Activated CD4-positive, alpha-beta memory T cell treated with anti-CD3 and anti-CD28 coated beads, Interleukin-2, amount 10 ng/mL, durations not matched to agents 7 days and 5 days (primary cell): ENCODE measurements around the gene PLEKHG3. TPM values are rescaled to one million over a fixed set of nuclear protein-coding genes. Genes with fewer than 3 reads are reported as not detected.

Experiments used
- CTCF ChIA-PET: fragments of 350-600 bp; sonication (Branson Sonifier 250); formaldehyde crosslinking; loops from one replicate; lab custom pipeline; 2021; ENCODE audit warnings: antibody characterized with exemption, inconsistent platforms; lab: Charles Lee
- POLR2A ChIA-PET: fragments of 350-600 bp; sonication (Branson Sonifier 250); formaldehyde crosslinking; loops from one replicate; lab custom pipeline; 2021; ENCODE audit warnings: antibody characterized with exemption; lab: Charles Lee
- DNase-seq: peaks from one replicate; pipeline ENCODE4 v3.0.0-alpha.2; 2020
- H3K27ac Mint-ChIP-seq: one replicate; pipeline ENCODE4 v1.8.0; 2021; ENCODE audit warnings: mild to moderate bottlenecking, mixed read lengths
- H3K27me3 Mint-ChIP-seq: one replicate; pipeline ENCODE4 v1.8.0; 2021; ENCODE audit warnings: mixed read lengths
- H3K36me3 Mint-ChIP-seq: one replicate; pipeline ENCODE4 v1.8.0; 2021; ENCODE audit warnings: low read depth, mixed read lengths
- H3K4me1 Mint-ChIP-seq: one replicate; pipeline ENCODE4 v1.8.0; 2021; ENCODE audit warnings: mixed read lengths
- H3K4me3 Mint-ChIP-seq: one replicate; pipeline ENCODE4 v1.8.0; 2021; ENCODE audit warnings: mild to moderate bottlenecking, mixed read lengths
- H3K9me3 Mint-ChIP-seq: one replicate; pipeline ENCODE4 v1.8.0; 2021; ENCODE audit warnings: mixed read lengths
- total RNA-seq, 2 experiments: library from RNA; stranded (reverse); gene quantifications; one replicate each; pipeline ENCODE4 v1.2.3, GENCODE V29; 2021

The PLEKHG3 gene
- total RNA-seq, 2 experiments from 2014 or later, result 126 to 133 TPM

DNA sequence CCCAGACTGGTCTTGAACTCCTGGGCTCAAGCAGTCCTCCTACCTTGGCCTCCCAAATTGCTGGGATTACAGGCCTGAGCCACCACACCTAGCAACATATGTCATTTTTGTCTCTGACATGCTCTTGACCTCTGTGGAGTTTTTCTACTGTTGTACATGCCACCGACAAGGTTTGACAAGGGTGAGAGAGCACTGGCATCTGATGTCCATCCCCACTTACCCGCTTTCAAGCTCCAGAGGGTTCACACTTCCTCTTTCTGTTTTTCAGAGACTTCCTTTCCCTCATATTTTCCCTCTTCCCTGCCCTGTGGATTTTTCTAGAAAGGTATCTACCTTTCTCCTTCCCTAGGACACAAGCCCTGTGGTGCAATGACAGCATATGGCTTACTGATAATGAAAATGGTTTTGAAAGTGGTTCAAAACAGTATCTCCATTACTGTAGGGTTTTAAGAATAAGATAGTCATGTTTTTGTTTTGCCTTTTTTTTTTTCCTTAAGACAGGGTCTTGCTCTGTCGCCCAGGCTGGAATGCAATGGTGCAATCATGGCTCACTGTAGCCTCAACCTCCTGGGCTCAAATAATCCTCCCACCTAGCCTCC lies 27.7 kb upstream of the PLEKHG3 start:
- Mint-ChIP-seq H3K9me3 (peaks cover 8% of the 10 kb centered on the region), H3K27ac (peak overlapping the region; percentile 50), H3K4me1 (peaks cover 79% of the 10 kb centered on the region), H3K27me3 (no peaks in the 10 kb centered on the region), H3K36me3 (peaks cover 32% of the 10 kb centered on the region), H3K4me3 (no peak overlapping the region)
- DNase-seq, result no peak
- CTCF ChIA-PET, result interaction anchor here (0.7 kb wide), 1 partner anchor 7 kb away, joined by 3 read pairs; no protein-coding TSS in a partner anchor
- POLR2A ChIA-PET, result interaction anchor here (1.0 to 5.7 kb wide), 4 partner anchors 12 to 47 kb away, joined by 3 to 64 read pairs (median 6); partner anchors contain the start of gene PLEKHG3

DNA sequence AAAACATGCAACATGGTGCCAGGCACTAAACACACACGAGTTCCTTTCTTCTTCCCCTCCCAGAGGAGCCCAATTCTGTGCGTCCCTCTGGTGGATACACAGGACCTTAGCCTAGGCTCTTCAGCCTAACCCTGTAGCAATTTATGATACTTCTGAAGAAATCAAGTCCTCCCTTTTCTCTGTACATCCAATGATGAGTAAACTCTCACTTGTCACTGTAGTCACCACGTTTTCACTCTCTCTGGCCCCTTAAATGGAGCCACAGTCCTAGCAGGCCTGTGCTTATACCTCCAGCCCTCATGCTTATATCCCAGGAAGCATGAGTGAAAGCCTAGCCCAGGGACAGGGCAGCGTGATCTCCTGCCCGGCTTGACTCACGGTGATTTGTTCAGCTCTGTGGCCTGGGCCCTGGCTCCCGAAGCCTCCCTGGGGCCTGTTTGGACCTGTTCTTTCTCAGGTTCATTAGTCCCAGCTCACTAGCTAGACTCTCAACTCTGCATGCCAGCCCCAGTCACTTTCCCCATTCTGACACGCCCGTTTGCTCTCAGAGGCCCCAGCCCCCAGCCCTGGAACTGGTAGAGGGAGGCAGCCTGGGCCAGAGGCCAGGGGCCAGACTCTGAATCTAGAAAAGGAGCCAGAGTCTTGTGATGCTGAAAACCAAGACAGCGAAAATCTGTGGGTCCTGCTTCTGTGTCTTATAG lies 24.1 kb upstream of the PLEKHG3 start:
- DNase-seq, result no peak
- H3K4me3 Mint-ChIP-seq, result no peak overlapping the region
- peaks cover 50% of the 10 kb centered on the region for H3K4me1 Mint-ChIP-seq
- no peaks in the 10 kb centered on the region for H3K9me3 Mint-ChIP-seq
- ChIA-PET POLR2A (interaction anchor here (0.8 to 1.7 kb wide), 4 partner anchors 8 to 70 kb away, joined by 3 to 7 read pairs (median 4); no protein-coding TSS in a partner anchor), CTCF (interaction anchor here (1.0 to 1.3 kb wide), 4 partner anchors 16 to 66 kb away, joined by 3 to 4 read pairs (median 3); no protein-coding TSS in a partner anchor)
- peaks cover 14% of the 10 kb centered on the region for H3K36me3 Mint-ChIP-seq
- H3K27me3 Mint-ChIP-seq, result no peaks in the 10 kb centered on the region
- no peak overlapping the region for H3K27ac Mint-ChIP-seq

DNA sequence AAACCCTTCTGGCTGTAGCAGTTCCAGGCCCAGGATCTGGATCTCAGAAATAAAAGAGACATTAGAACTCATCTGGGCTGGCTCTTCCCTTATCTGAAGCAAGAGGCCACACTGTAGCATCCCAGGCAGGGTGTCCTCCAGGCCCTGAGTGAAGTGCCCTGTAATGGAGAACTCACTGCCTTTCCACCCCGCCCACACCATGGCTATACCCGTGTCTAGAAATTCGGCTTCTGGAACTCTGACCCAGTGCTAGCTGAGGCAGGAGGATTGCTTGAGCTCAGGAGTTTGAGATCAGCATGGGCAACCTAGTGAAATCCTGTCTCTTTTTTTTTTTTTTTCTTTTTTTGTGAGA lies 23.5 kb upstream of the PLEKHG3 start:
- POLR2A ChIA-PET, result interaction anchor here (1.7 kb wide), 2 partner anchors 8 to 15 kb away, joined by 5 to 7 read pairs; no protein-coding TSS in a partner anchor

DNA sequence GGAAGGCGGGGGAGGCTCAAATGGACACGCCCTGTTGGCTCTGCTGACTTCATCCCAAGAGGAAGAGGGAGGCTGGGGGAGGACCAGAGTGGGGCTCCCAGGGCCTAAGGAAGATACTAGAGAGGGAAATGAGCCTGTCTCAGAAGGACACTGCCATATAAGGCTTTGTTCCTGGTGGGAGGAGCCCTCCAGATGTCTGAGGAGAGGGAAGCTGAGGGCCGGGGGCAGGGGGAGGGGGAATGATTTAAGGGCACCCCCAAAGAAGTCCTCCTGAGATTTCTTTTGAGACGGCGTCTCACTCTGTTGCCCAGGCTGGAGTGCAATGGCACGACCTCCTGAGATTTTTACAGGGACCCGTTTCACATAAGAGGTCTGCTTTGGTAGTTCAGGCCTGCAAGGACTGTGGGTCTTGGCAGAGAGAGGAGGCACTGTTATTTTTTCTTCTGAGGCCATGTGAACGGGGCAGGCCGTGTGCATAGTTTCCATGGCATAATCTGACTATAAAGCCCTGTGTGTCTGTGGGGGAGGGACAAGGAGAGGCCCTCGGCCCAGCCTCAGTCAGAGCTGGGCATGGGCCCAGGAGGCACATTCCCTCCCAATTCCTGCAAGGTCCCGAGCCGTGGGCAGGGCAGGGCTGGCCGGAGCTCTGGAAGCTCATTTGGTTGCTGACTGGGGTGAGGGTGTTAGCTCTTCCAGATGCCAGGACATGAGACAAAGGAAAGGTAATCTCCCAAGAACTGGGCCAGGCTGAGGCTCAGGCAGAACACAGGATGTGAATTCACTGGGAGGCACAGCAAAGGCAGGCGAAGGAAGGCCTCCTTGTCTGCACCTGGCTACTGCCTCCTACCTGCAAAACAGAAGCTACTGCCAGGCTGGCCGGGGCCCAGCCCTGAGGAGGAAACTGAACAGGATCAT lies 22.2 kb upstream of the PLEKHG3 start:
- Mint-ChIP-seq H3K9me3 (no peaks in the 10 kb centered on the region), H3K4me1 (peaks cover 38% of the 10 kb centered on the region), H3K36me3 (peaks cover 5% of the 10 kb centered on the region), H3K27me3 (no peaks in the 10 kb centered on the region), H3K27ac (no peak overlapping the region), H3K4me3 (no peak overlapping the region)
- POLR2A ChIA-PET, result interaction anchor here (0.9 to 1.4 kb wide), 3 partner anchors 8 to 77 kb away, joined by 3 to 4 read pairs (median 4); no protein-coding TSS in a partner anchor
- no peak for DNase-seq
- CTCF ChIA-PET, result interaction anchor here (1.2 kb wide), 1 partner anchor 82 kb away, joined by 3 read pairs; no protein-coding TSS in a partner anchor

More for the DNA sequence above, 23.5 kb upstream of the PLEKHG3 start:
- no peaks in the 10 kb centered on the region for H3K27me3 Mint-ChIP-seq
- CTCF ChIA-PET, result no interaction called here
- no peak for DNase-seq
- no peak overlapping the region for H3K4me3 Mint-ChIP-seq
- peaks cover 9% of the 10 kb centered on the region for H3K36me3 Mint-ChIP-seq
- H3K27ac Mint-ChIP-seq, result no peak overlapping the region
- H3K9me3 Mint-ChIP-seq, result no peaks in the 10 kb centered on the region
- peaks cover 46% of the 10 kb centered on the region for H3K4me1 Mint-ChIP-seq

DNA sequence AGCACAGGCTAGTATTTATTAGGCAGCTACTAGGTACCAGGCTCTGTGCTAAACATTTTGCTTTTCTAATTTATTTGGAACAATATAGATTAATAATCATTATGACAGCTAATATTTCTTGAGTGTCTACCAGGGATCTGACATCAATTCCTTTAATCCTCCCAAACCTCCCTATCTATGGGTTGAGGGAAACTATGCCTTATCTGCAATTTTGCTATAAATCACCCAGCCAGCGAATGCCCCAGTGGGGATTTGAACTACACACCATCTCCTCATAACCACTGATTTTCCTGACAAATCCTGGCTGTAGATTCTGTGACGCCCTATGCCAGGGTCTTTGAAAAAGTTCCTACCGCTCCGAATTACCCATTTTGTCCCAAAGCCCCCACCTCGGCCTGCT lies 21.4 kb upstream of the PLEKHG3 start:
- ChIA-PET POLR2A (interaction anchor here (0.9 to 1.2 kb wide), 2 partner anchors 9 to 15 kb away, joined by 3 to 4 read pairs; no protein-coding TSS in a partner anchor), CTCF (interaction anchor here (1.2 kb wide), 1 partner anchor 82 kb away, joined by 3 read pairs; no protein-coding TSS in a partner anchor)
- Mint-ChIP-seq H3K36me3 (no peaks in the 10 kb centered on the region), H3K27ac (no peak overlapping the region), H3K4me3 (no peak overlapping the region), H3K27me3 (no peaks in the 10 kb centered on the region), H3K9me3 (no peaks in the 10 kb centered on the region), H3K4me1 (peaks cover 37% of the 10 kb centered on the region)
- no peak for DNase-seq

DNA sequence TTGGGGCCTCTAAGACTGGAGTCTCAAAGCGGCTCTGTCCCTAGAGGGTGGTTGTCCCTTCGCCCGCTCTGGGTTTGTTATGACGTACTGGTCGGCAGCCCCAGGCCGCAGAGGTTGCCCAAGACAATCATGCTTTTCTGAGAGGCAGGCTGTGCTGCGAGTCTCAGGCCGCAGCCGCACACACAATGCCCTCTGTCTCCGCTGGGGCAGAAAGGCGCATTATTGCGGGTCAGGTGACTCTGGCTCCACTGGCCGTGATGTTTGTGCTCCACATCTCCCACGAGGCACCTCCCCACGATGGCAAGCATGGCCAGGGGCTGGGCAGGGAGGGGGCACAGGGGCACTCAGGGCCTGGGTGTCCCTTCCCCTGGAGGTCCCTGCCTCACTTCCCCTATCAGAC lies 21.0 kb upstream of the PLEKHG3 start:
- ChIA-PET POLR2A (interaction anchor here (0.9 kb wide), 1 partner anchor 10 kb away, joined by 3 read pairs; no protein-coding TSS in a partner anchor), CTCF (interaction anchor here (0.6 kb wide), 1 partner anchor 7 kb away, joined by 3 read pairs; no protein-coding TSS in a partner anchor)
- no peak overlapping the region for H3K4me3 Mint-ChIP-seq
- H3K27ac Mint-ChIP-seq, result no peak overlapping the region
- H3K36me3 Mint-ChIP-seq, result no peaks in the 10 kb centered on the region
- peaks cover 41% of the 10 kb centered on the region for H3K4me1 Mint-ChIP-seq
- H3K27me3 Mint-ChIP-seq, result no peaks in the 10 kb centered on the region
- no peak for DNase-seq
- no peaks in the 10 kb centered on the region for H3K9me3 Mint-ChIP-seq

DNA sequence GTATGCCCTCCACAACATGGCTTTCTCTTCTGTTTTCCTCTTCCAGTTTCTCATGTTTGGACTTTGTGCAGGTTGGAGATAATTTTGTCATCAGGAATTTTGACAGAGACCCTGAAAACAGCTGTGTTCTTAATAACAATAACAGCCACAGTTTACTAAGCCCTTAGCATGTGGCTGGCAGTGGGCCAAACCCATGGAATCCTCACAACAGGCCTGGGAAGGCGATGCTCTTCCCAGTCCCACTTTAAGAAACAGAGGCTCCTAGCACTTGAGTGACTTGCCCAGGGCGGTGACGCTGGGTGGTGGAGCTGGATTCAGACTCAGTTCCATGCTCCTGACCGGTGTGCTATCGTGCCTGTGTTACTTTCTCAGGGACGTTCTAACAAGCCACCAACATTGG lies 20.1 kb upstream of the PLEKHG3 start:
- CTCF ChIA-PET, result interaction anchor here (1.1 kb wide), 1 partner anchor 208 kb away, joined by 3 read pairs; no protein-coding TSS in a partner anchor
- POLR2A ChIA-PET, result no interaction called here
- H3K4me1 Mint-ChIP-seq, result peaks cover 44% of the 10 kb centered on the region
- no peaks in the 10 kb centered on the region for H3K36me3 Mint-ChIP-seq
- DNase-seq, result no peak
- H3K9me3 Mint-ChIP-seq, result no peaks in the 10 kb centered on the region
- no peak overlapping the region for H3K4me3 Mint-ChIP-seq
- no peak overlapping the region for H3K27ac Mint-ChIP-seq
- no peaks in the 10 kb centered on the region for H3K27me3 Mint-ChIP-seq

DNA sequence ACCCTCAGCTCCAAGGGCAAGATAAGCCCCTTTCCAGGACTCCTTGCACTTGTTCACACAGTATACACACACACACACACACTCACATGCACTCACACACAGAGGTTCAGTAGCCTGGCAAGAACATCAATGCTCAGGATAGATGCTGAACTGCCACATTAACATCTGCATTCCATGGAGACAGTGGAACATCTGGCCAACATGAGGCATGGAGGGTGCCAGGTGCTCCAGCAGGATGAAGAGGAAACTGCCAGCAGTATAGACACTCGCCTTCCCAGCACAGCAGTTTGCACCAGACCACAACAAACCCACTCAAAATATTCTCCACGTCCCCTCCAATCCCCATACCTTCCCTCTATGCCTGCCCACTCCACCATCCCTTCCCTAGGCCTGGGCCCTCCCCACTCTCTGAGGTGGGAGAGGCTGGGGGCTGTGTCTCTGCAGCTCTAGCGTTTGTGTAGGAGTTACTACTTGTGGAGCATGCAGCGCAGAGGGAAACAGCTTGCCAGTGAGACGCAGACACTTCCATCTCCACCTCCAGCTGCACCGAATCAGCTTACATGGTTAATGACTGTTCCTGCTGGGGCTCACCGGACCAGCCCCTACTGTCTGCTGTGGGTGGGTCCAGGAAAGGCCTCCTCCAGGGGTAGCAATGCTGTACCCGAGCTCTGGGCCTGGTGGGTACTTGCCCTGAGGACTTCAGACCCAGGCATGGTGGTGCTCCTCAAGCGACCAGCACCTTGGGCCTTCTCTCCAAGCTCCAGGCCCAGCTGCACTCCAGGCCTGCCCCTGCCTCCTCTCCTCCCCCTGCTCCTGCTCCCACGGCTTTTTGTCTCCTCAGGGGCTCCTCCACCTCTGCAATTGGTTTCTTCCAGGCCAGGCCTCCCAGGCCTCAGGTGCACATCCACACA lies 18.6 kb upstream of the PLEKHG3 start:
- Mint-ChIP-seq H3K27me3 (no peaks in the 10 kb centered on the region), H3K4me3 (no peak overlapping the region), H3K27ac (no peak overlapping the region), H3K36me3 (no peaks in the 10 kb centered on the region), H3K4me1 (peaks cover 42% of the 10 kb centered on the region), H3K9me3 (no peaks in the 10 kb centered on the region)
- ChIA-PET CTCF (interaction anchor here (1.1 kb wide), 2 partner anchors 13 to 206 kb away, joined by 3 read pairs; no protein-coding TSS in a partner anchor), POLR2A (interaction anchor here (1.1 kb wide), 1 partner anchor 70 kb away, joined by 3 read pairs; no protein-coding TSS in a partner anchor)
- DNase-seq, result no peak

DNA sequence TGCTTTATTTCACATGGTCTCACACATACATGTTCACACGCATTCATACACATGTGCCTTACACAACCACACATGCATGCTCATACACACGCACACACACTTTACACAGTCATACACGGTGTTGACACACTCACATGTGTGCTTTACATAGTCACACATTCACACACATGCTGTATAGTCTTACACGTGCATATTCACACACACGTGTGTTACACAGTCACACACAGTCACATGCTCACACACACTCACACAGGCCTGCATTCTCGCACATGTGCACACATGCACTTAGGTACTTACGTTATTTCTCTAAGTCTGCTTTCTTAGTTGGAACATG lies 18.0 kb upstream of the PLEKHG3 start:
- H3K36me3 Mint-ChIP-seq, result no peaks in the 10 kb centered on the region

DNA sequence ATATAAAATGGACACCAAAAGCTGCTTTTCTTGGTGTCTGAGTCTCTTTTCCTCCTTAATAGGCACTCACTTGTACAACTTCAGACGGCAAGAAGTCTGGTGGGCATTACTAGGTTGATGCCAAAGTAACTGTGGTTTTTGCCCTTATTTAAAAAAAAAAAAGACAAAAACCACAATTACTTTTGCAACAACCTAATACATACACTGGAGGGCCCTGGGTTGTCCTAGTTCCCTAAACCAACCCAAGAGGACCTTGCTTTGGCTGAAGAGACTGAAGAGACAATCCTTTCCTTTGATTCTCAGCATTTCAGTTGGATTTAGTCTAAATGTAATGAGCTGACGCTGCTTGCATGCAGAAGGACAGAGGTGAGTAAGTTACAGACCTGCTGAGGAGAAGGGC lies 16.2 kb upstream of the PLEKHG3 start:
- H3K27me3 Mint-ChIP-seq, result no peaks in the 10 kb centered on the region
- ChIA-PET CTCF (interaction anchor here (1.0 to 2.0 kb wide), 4 partner anchors 10 to 77 kb away, joined by 3 to 15 read pairs (median 8); no protein-coding TSS in a partner anchor), POLR2A (interaction anchor here (1.0 to 13.1 kb wide), 7 partner anchors 8 to 46 kb away, joined by 4 to 120 read pairs (median 4); partner anchors contain the start of gene PLEKHG3)
- no peak for DNase-seq
- H3K4me3 Mint-ChIP-seq, result no peak overlapping the region
- no peak overlapping the region for H3K27ac Mint-ChIP-seq
- H3K4me1 Mint-ChIP-seq, result peaks cover 50% of the 10 kb centered on the region
- no peaks in the 10 kb centered on the region for H3K36me3 Mint-ChIP-seq
- no peaks in the 10 kb centered on the region for H3K9me3 Mint-ChIP-seq

More for the DNA sequence above, 18.0 kb upstream of the PLEKHG3 start:
- Mint-ChIP-seq H3K4me3 (no peak overlapping the region), H3K9me3 (no peaks in the 10 kb centered on the region), H3K27me3 (no peaks in the 10 kb centered on the region), H3K4me1 (peaks cover 42% of the 10 kb centered on the region), H3K27ac (no peak overlapping the region)
- ChIA-PET POLR2A (interaction anchor here (1.1 kb wide), 1 partner anchor 69 kb away, joined by 3 read pairs; no protein-coding TSS in a partner anchor), CTCF (no interaction called here)
- DNase-seq, result no peak

DNA sequence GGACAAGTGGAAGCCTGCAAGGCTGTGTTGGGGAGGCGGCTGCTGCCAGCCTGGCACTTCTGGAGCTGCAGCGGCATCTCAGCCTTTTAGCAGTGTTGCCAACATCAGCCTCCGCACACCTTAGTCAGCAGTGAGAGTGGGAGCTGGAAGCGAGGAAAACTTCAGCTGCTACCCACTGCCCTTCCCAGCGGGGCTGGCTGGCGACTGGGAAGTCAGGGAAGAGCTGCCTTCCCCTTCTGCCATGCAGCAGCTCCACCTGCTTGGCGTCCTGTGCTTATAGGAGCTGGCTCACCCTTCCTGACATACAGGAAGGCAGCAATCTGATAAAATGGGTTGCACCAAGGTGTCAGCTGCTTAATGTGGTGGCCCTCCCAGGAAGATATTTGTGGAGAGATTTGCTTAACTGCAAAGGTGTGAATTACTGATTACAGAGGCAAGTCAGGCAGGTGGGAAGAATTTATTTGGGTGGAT lies 15.4 kb upstream of the PLEKHG3 start:
- no peaks in the 10 kb centered on the region for H3K27me3 Mint-ChIP-seq
- H3K9me3 Mint-ChIP-seq, result no peaks in the 10 kb centered on the region
- no peaks in the 10 kb centered on the region for H3K36me3 Mint-ChIP-seq
- peaks cover 50% of the 10 kb centered on the region for H3K4me1 Mint-ChIP-seq
- H3K27ac Mint-ChIP-seq, result peak overlapping the region; percentile 18
- ChIA-PET POLR2A (interaction anchor here (0.9 to 13.1 kb wide), 8 partner anchors 9 to 46 kb away, joined by 3 to 120 read pairs (median 4); partner anchors contain the start of gene PLEKHG3), CTCF (interaction anchor here (1.6 to 2.0 kb wide), 4 partner anchors 10 to 76 kb away, joined by 3 to 15 read pairs (median 8); no protein-coding TSS in a partner anchor)
- H3K4me3 Mint-ChIP-seq, result no peak overlapping the region
- DNase-seq, result no peak
